GM12891 (cell line): Measurements from ENCODE around the gene YKT6.

Experiments used
- DNase-seq: peaks from one replicate; pipeline ENCODE4 v3.0.0; 2011; ENCODE audit warnings: low spot score; ENCODE audit not compliant: insufficient read length
- FAIRE-seq: peaks from 2 replicates; lab custom pipeline; 2011; peaks lifted over from hg19 to GRCh38; lab: Jason Lieb, UNC
- PAX5 ChIP-seq: IDR thresholded peaks from 2 replicates; pipeline ENCODE4 v1.6.1; 2011; ENCODE audit warnings: low read length, moderate library complexity, mild to moderate bottlenecking; ENCODE audit not compliant: insufficient read depth, severe bottlenecking
- POLR2A ChIP-seq: IDR thresholded peaks from 2 replicates; pipeline ENCODE4 v1.6.1; 2011; ENCODE audit warnings: low read depth, low read length, control low read depth
- POLR2AphosphoS5 ChIP-seq: IDR thresholded peaks from 2 replicates; pipeline ENCODE4 v1.6.1; 2011; ENCODE audit warnings: low read depth, low read length, control low read depth
- POU2F2 ChIP-seq: IDR thresholded peaks from 2 replicates; pipeline ENCODE4 v1.6.1; 2011; ENCODE audit warnings: low read depth, mild to moderate bottlenecking, control low read depth, low read length, moderate library complexity
- SPI1 ChIP-seq: IDR thresholded peaks from 2 replicates; pipeline ENCODE4 v1.6.1; 2011; ENCODE audit warnings: low read depth, low read length, control low read depth
- TAF1 ChIP-seq: IDR thresholded peaks from 2 replicates; pipeline ENCODE4 v1.6.1; 2011; ENCODE audit warnings: low read depth, low read length, control low read depth

Gene YKT6

GRCh38 chr7:44206008-44206407, 5.2 kb downstream of the YKT6 start:
- FAIRE-seq (no peak), DNase-seq (no peak)
- TF ChIP-seq POU2F2 (no peak), PAX5 (no peak), TAF1 (no peak), POLR2AphosphoS5 (no peak), SPI1 (no peak), POLR2A (no peak)

DNA sequence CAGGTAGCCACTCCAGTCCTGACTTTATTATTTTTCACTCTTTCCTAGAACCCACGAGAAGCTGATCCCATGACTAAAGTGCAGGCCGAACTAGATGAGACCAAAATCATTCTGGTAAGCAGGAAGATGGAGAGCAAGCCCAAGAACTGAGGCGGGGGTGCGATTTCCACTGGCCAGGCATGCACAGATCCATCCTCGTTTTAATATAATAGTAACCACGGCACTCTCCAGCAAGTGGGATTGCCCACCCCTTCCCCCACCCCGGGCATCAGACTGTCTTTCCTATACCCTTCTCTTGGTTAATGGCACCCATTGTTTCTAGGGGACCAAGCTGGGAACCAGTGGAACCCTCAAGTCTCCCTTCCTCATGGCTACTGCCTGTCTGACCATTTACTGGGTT, 7.3 kb downstream of the YKT6 start:
- no peak for FAIRE-seq

DNA sequence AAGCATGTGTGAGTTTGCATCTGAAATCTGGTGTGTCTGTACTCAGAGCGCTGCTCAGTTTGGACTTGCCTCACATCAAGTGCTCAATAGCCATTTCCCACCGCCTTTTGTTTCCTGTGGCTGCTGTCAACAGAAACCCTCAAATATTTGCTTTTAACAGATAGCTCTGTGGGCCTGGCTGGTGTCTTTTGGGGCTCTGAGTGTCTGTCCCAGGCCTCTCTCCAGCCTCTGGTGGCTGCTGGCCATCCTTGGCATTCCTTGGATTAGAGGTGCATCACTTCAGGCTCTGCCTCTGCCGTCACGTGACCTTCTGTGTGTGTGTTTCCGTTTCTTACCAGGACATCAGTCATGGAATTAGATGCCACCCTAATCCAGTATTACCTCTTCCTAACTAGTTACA, 9.3 kb downstream of the YKT6 start:
- no peak for FAIRE-seq
- no peak for DNase-seq
- TF ChIP-seq SPI1, result no peak

More for the DNA sequence above, 7.3 kb downstream of the YKT6 start:
- no peak for DNase-seq
- TF ChIP-seq TAF1 (no peak), POLR2A (no peak), POU2F2 (no peak), PAX5 (no peak), SPI1 (no peak), POLR2AphosphoS5 (no peak)

- DNase-seq (no peak), FAIRE-seq (no peak)
- TF ChIP-seq POLR2AphosphoS5 (no peak), PAX5 (no peak), TAF1 (no peak), POLR2A (no peak), SPI1 (no peak), POU2F2 (no peak)
These were observed 10.4 kb downstream of the YKT6 start for GRCh38 chr7:44211126-44211675.

- no peak for FAIRE-seq
- no peak for TF ChIP-seq SPI1
- TF ChIP-seq POLR2AphosphoS5, result no peak
- no peak for TF ChIP-seq PAX5
- no peak for TF ChIP-seq POLR2A
- no peak for TF ChIP-seq POU2F2
- TF ChIP-seq TAF1, result no peak
- no peak for DNase-seq
These were observed 11.2 kb downstream of the YKT6 start for GRCh38 chr7:44212018-44212417.

DNA sequence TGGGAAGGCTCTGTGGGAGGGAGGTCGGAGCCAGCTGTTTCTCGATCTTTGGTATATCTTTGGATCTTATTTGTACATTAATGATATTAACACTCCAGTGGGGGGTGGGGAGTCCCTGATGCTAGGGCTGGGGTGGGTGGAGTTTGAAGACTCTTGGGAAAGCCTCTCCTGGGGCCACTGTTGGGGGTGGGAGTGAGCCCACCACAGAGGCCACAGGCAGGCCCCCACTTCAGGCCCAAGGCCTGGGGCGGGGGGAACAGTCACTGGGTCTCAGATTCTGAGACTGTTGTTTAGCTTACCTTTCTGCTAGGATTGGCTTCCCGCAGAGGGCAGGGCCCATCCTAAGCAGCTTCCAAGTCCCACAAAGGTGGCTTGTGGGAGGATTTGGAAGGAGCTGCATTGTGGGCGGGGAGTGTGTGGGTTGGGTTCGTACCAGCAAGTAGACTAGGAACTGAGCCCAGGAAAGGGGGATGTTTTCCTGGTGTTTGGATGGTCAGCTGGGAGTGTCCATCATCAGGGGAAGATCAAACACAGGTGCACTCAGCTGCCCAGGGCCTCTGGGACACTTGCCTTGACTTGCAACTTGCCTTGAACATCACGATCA, 11.9 kb downstream of the YKT6 start:
- TF ChIP-seq POU2F2 (no peak), POLR2AphosphoS5 (no peak), PAX5 (no peak), SPI1 (no peak), POLR2A (0 out of 2 replicates have a peak, but pooled peaks have one; percentile 4), TAF1 (no peak)
- peak; percentile 69 for FAIRE-seq

GRCh38 chr7:44213206-44213876, 12.6 kb downstream of the YKT6 start:
- DNase-seq (peak; percentile 7), FAIRE-seq (no peak)

More for the DNA sequence above, 11.9 kb downstream of the YKT6 start:
- DNase-seq, result no peak

GRCh38 chr7:44213877-44214388, 13.2 kb downstream of the YKT6 start:
- DNase-seq, result peak; percentile 60
- FAIRE-seq, result peak; percentile 85
- TF ChIP-seq POU2F2 (0 out of 2 replicates have a peak, but pooled peaks have one; percentile 29), PAX5 (no peak), SPI1 (peak; percentile 88), POLR2A (no peak), POLR2AphosphoS5 (no peak)

More at GRCh38 chr7:44213206-44213876, 12.6 kb downstream of the YKT6 start:
- TF ChIP-seq POLR2A, result peak; percentile 17; the same call in 1 of the 2 replicates
- TF ChIP-seq POU2F2, result no peak

- FAIRE-seq (no peak), DNase-seq (no peak)
- TF ChIP-seq TAF1 (no peak), SPI1 (no peak), POLR2A (no peak), POU2F2 (no peak)
These were observed 14.8 kb downstream of the YKT6 start for GRCh38 chr7:44215531-44215930.

DNA sequence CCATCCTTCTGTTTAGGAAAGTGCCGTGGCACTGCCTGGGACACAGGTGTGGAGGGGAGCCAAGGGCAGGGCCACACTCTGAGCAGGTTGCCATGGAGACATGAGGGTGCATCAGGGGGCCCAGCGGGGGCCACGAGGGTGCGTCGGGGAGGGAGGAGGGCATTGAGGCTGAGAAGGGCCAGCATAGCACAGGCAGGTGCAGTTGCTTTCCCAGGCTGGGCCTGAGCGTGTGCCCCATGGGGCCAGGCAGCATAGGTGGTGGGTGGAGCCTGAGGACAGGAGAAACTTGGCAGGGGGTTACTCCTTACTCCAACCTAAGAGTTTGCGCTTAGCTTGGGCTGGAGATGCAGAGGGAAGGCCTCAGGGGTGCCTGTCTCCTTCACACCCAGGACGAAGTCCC, 15.2 kb downstream of the YKT6 start:
- DNase-seq, result peak; percentile 9
- no peak for FAIRE-seq
- TF ChIP-seq POU2F2 (no peak), SPI1 (no peak), POLR2A (no peak)

DNA sequence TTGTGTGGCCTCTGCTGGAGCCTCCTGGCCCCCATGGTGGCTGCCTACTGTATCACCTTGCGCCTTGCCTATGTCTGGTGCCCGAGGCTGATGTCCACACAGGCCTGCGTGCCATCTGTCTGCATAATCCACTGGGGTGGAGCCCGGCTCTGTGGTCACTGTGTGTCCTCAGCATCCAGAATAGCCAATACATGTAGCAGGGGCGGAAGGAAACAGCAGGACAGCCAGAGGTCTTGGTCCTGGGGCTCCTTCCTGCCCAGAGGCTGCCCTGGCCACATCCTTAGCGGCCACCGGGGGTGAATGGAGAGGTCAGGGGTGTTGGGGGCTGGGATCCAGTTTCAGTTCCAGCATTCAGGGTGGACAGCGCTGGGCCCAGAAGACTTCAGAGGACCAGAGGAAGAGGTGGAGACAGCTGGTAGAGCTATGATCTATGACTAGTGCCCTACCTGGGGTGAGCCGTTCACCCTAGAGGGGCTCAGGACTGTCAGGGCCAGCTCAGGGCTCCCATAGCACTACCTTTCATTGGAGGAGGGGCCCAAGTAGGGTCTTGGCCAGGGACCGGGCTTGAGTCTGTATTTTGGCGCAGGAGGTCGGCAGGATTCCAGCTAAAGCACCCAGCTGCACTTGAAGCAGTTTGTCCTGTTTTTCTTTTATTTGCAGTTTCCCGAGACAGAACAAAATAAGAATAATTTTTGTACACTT, 15.9 kb downstream of the YKT6 start:
- DNase-seq, result no peak
- FAIRE-seq, result no peak
- TF ChIP-seq PAX5 (no peak), SPI1 (no peak), POU2F2 (no peak), POLR2AphosphoS5 (no peak), TAF1 (no peak), POLR2A (no peak)
